Rectal smooth muscle tissue (tissue), 1 donor: ENCODE data around the gene EVA1B.

Experiments used
- H3K27ac ChIP-seq: one replicate; pipeline ENCODE4 v1.7.0; 2013; ENCODE audit warnings: low read depth, low read length, inconsistent platforms
- H3K27me3 ChIP-seq: one replicate; pipeline ENCODE4 v1.7.0; 2013; ENCODE audit warnings: low read length; ENCODE audit not compliant: control insufficient read depth, insufficient read depth
- H3K36me3 ChIP-seq: one replicate; pipeline ENCODE4 v1.7.0; 2013; ENCODE audit warnings: low read length; ENCODE audit not compliant: control insufficient read depth, insufficient read depth
- H3K4me1 ChIP-seq: one replicate; pipeline ENCODE4 v1.7.0; 2013; ENCODE audit warnings: low read length; ENCODE audit not compliant: control insufficient read depth, insufficient read depth
- H3K4me3 ChIP-seq: one replicate; pipeline ENCODE4 v1.7.0; 2013; ENCODE audit warnings: low read length
- H3K9ac ChIP-seq: one replicate; pipeline ENCODE4 v1.7.0; 2013; ENCODE audit warnings: low read length

EVA1B gene

GRCh38 chr1:36279110-36279788 lies 44.2 kb downstream of the EVA1B start:
- no peak overlapping the region for H3K4me3 ChIP-seq
- H3K27ac ChIP-seq: no peak overlapping the region
- peaks cover 4% of the 10 kb centered on the region for H3K36me3 ChIP-seq
- no peaks in the 10 kb centered on the region for H3K27me3 ChIP-seq
- H3K4me1 ChIP-seq: peaks cover 11% of the 10 kb centered on the region
- H3K9ac ChIP-seq: no peak overlapping the region

- peaks cover 2% of the 10 kb centered on the region for H3K36me3 ChIP-seq
- H3K27me3 ChIP-seq: no peaks in the 10 kb centered on the region
- H3K9ac ChIP-seq: no peak overlapping the region
- peaks cover 14% of the 10 kb centered on the region for H3K4me1 ChIP-seq
- H3K4me3 ChIP-seq: no peak overlapping the region
- H3K27ac ChIP-seq: no peak overlapping the region
Measured at GRCh38 chr1:36276688-36277087, 46.8 kb downstream of the EVA1B start.

GRCh38 chr1:36274201-36274600 lies 49.2 kb downstream of the EVA1B start:
- no peak overlapping the region for H3K4me3 ChIP-seq
- peaks cover 2% of the 10 kb centered on the region for H3K36me3 ChIP-seq
- H3K27me3 ChIP-seq: no peaks in the 10 kb centered on the region
- peaks cover 6% of the 10 kb centered on the region for H3K4me1 ChIP-seq
- no peak overlapping the region for H3K9ac ChIP-seq
- no peak overlapping the region for H3K27ac ChIP-seq

- H3K4me3 ChIP-seq: no peak overlapping the region
- H3K27ac ChIP-seq: no peak overlapping the region
- H3K9ac ChIP-seq: no peak overlapping the region
- peaks cover 2% of the 10 kb centered on the region for H3K36me3 ChIP-seq
- H3K4me1 ChIP-seq: peaks cover 3% of the 10 kb centered on the region
- no peaks in the 10 kb centered on the region for H3K27me3 ChIP-seq
Measured at GRCh38 chr1:36273024-36273423, 50.4 kb downstream of the EVA1B start.
